Stimulated activated CD4-positive, alpha-beta T cell treated with anti-CD3 and anti-CD28 coated beads, Interleukin-4, amount 100 ng/mL, for 4 hours (primary cell): ENCODE measurements around the gene ADAT3.

ENCODE experiments used
- DNase-seq, 2 experiments: peaks; one replicate each; pipeline ENCODE4 v3.0.0-alpha.2; 2020

ADAT3 gene

DNA sequence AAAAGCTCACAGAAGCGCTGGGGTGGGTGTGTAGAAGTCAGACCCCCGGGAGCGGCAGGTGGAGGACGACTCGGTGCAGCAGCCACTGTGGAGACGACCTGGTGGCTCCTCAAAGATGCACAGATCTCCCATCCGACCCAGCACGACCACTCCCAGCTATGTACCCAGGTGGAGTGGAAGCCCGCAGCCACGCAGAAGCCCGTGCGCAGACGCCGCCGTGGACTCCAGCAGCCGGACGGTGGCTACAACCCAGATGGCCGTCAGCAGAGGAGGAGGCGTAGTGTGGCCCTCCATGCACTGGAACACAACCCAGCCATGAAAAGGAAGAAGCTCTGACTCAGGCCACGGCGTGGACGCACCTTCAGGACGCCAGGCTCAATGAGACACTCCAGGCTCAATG lies 57.5 kb downstream of the ADAT3 start:
- no peak for DNase-seq
